Mesenchymal stem cell (in vitro differentiated cells and primary cell): ENCODE data around the gene CFAP65.

ENCODE experiments used
- DNase-seq: peaks from one replicate; pipeline ENCODE4 v3.0.0-alpha.2; 2013
- H2AFZ ChIP-seq: one replicate; pipeline ENCODE4 v1.6.1; 2013; ENCODE audit warnings: low read depth, mild to moderate bottlenecking, control low read depth, inconsistent platforms, low read length, moderate library complexity
- H2AK5ac ChIP-seq: 2 replicates; pipeline ENCODE4 v1.6.1; 2013; ENCODE audit warnings: low read length, moderate library complexity, mild to moderate bottlenecking, inconsistent platforms; ENCODE audit not compliant: severe bottlenecking
- H2BK120ac ChIP-seq: one replicate; pipeline ENCODE4 v1.6.1; 2013; ENCODE audit warnings: low read depth, mild to moderate bottlenecking, inconsistent platforms, low read length, moderate library complexity
- H2BK12ac ChIP-seq, 2 experiments: one replicate each; pipeline ENCODE4 v1.6.1; 2013; ENCODE audit warnings: inconsistent platforms in 2 of 2, low read length in 2 of 2, mild to moderate bottlenecking in 2 of 2, moderate library complexity in 2 of 2, control low read depth in 1 of 2
- H2BK15ac ChIP-seq: one replicate; pipeline ENCODE4 v1.6.1; 2013; ENCODE audit warnings: mild to moderate bottlenecking, low read depth, inconsistent platforms; ENCODE audit not compliant: poor library complexity, severe bottlenecking
- H2BK5ac ChIP-seq: 2 replicates; pipeline ENCODE4 v1.6.1; 2013; ENCODE audit warnings: low read depth, mild to moderate bottlenecking, low read length, control low read depth, inconsistent platforms; ENCODE audit not compliant: poor library complexity, severe bottlenecking
- H3K14ac ChIP-seq, 2 experiments: one replicate each; pipeline ENCODE4 v1.6.1; 2013; ENCODE audit warnings: inconsistent platforms in 2 of 2, low read length in 2 of 2, control low read depth in 1 of 2, mild to moderate bottlenecking in 1 of 2, moderate library complexity in 1 of 2
- H3K18ac ChIP-seq, 2 experiments: one replicate each; pipeline ENCODE4 v1.6.1; 2013; ENCODE audit warnings: inconsistent platforms in 2 of 2, low read length in 2 of 2, control low read depth in 1 of 2, low read depth in 1 of 2, mild to moderate bottlenecking in 1 of 2
- H3K23ac ChIP-seq, 2 experiments: one replicate each; pipeline ENCODE4 v1.6.1; 2013; ENCODE audit warnings: inconsistent platforms in 2 of 2, low read length in 2 of 2, mild to moderate bottlenecking in 2 of 2, moderate library complexity in 2 of 2, control low read depth in 1 of 2
- H3K27ac ChIP-seq: 2 replicates; pipeline ENCODE4 v1.5.1; 2013; ENCODE audit warnings: mild to moderate bottlenecking, moderate library complexity, low read length, control low read depth, inconsistent platforms; ENCODE audit not compliant: poor library complexity, severe bottlenecking
- H3K27me3 ChIP-seq, 2 experiments: 2 replicates each; pipeline versions ENCODE4 v1.6.1 to v1.7.0; 2013; ENCODE audit warnings: low read length in 2 of 2, mild to moderate bottlenecking in 2 of 2, moderate library complexity in 2 of 2, control low read depth in 1 of 2, inconsistent platforms in 1 of 2; ENCODE audit not compliant: control insufficient read depth in 1 of 2, insufficient read depth in 1 of 2
- H3K36me3 ChIP-seq, 2 experiments: 2 replicates each; pipeline versions ENCODE4 v1.6.1 to v1.7.0; 2013; ENCODE audit warnings: low read length in 2 of 2, control low read depth in 1 of 2, inconsistent platforms in 1 of 2, low read depth in 1 of 2, mild to moderate bottlenecking in 1 of 2; ENCODE audit not compliant: insufficient read depth in 2 of 2, control insufficient read depth in 1 of 2
- H3K4ac ChIP-seq, 2 experiments: one replicate each; pipeline ENCODE4 v1.6.1; 2013; ENCODE audit warnings: inconsistent platforms in 2 of 2, low read length in 2 of 2, mild to moderate bottlenecking in 2 of 2, moderate library complexity in 2 of 2, control low read depth in 1 of 2, low read depth in 1 of 2
- H3K4me1 ChIP-seq: 2 replicates; pipeline ENCODE4 v1.6.1; 2013; ENCODE audit warnings: low read depth, low read length, control low read depth; ENCODE audit not compliant: control insufficient read depth, insufficient read depth
- H3K4me2 ChIP-seq: 2 replicates; pipeline ENCODE4 v1.6.1; 2013; ENCODE audit warnings: low read length, mild to moderate bottlenecking, inconsistent platforms; ENCODE audit not compliant: poor library complexity, severe bottlenecking
- H3K4me3 ChIP-seq, 2 experiments: 2 replicates each; pipeline versions ENCODE4 v1.5.1 to v1.7.0; 2013; ENCODE audit warnings: low read length in 2 of 2, mild to moderate bottlenecking in 2 of 2, control low read depth in 1 of 2, low read depth in 1 of 2; ENCODE audit not compliant: insufficient read depth in 1 of 2
- H3K79me1 ChIP-seq: replicated peaks from 2 replicates; pipeline ENCODE4 v1.6.1; 2013; ENCODE audit warnings: mild to moderate bottlenecking, control low read depth, low read length, inconsistent platforms; ENCODE audit not compliant: poor library complexity, severe bottlenecking
- H3K9ac ChIP-seq: 2 replicates; pipeline ENCODE4 v1.7.0; 2013; ENCODE audit warnings: mild to moderate bottlenecking, low read length, moderate library complexity
- H3K9me3 ChIP-seq: 2 replicates; pipeline ENCODE4 v1.7.0; 2013; ENCODE audit warnings: mild to moderate bottlenecking, low read length; ENCODE audit not compliant: control insufficient read depth
- H4K8ac ChIP-seq: one replicate; pipeline ENCODE4 v1.6.1; 2013; ENCODE audit warnings: inconsistent platforms, mild to moderate bottlenecking, low read length, moderate library complexity
- H4K91ac ChIP-seq: one replicate; pipeline ENCODE4 v1.6.1; 2013; ENCODE audit warnings: mild to moderate bottlenecking, low read length, inconsistent platforms
- WGBS: methylation state at CpG from one replicate; pipeline ENCODE4 v1.1.7; 2013; ENCODE audit warnings: mixed read lengths; 5-methylcytosine and 5-hydroxymethylcytosine counted together

The CFAP65 gene

DNA sequence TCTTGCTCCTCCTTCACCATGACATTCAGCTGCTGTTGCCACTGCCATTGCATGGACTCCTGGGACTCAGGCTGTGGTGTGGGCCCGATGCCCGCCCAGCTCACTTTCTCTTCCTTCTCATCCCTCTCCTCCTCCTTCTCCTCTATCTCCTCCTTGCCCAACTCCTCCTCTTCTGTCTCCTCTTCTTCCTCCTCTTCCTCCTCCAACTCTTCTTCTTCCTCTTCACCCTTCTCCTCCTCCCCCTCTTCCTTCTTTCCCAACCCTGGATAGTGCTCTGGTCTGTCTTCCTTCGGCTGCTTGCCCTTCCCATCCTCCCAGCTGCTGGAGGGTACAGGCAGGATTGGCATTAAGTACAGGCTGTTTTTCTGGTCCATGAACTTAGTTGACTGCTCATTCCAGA lies 37.3 kb downstream of the CFAP65 start:
- Histone ChIP-seq H2AK5ac (no peak overlapping the region), H3K9me3 (peaks cover 3% of the 10 kb centered on the region), H3K4me1 (peaks cover 19% of the 10 kb centered on the region), H2BK120ac (no peak overlapping the region), H4K91ac (no peak overlapping the region), H3K79me1 (no peaks in the 10 kb centered on the region), H3K18ac (no peak overlapping the region), H3K4ac (no peak overlapping the region), H2BK12ac (no peak overlapping the region), H3K27me3 (peaks cover 70 to 88% of the 10 kb centered on the region in 2 experiments), H3K4me3 (no peak overlapping the region), H3K36me3 (no peaks in the 10 kb centered on the region), H3K14ac (no peak overlapping the region), H3K4me2 (no peak overlapping the region), H2AFZ (no peak overlapping the region), H4K8ac (no peak overlapping the region), H3K23ac (no peak overlapping the region), H2BK15ac (no peak overlapping the region), H2BK5ac (no peak overlapping the region), H3K9ac (no peak overlapping the region), H3K27ac (no peak overlapping the region)
- WGBS, result 83% methylated on average over 3 of the region's 3 CpGs
- no peak for DNase-seq

- Histone ChIP-seq H3K27me3 (peaks cover 76 to 84% of the 10 kb centered on the region in 2 experiments), H2BK5ac (no peak overlapping the region), H2BK120ac (no peak overlapping the region), H3K4me1 (peaks cover 19% of the 10 kb centered on the region), H3K4me3 (no peak overlapping the region), H3K79me1 (no peaks in the 10 kb centered on the region), H2BK15ac (no peak overlapping the region), H4K8ac (no peak overlapping the region), H2AK5ac (no peak overlapping the region), H3K18ac (no peak overlapping the region), H3K4ac (no peak overlapping the region), H4K91ac (no peak overlapping the region), H3K27ac (no peak overlapping the region), H3K9me3 (peaks cover 3% of the 10 kb centered on the region), H3K36me3 (no peaks in the 10 kb centered on the region), H3K4me2 (no peak overlapping the region), H2BK12ac (no peak overlapping the region), H2AFZ (no peak overlapping the region), H3K23ac (no peak overlapping the region), H3K14ac (no peak overlapping the region), H3K9ac (no peak overlapping the region)
- 8% methylated on average over 15 of the region's 20 CpGs for WGBS
- no peak for DNase-seq
Observed at GRCh38 chr2:219003267-219003634, 38.1 kb downstream of the CFAP65 start.

GRCh38 chr2:219002395-219003266 lies 38.7 kb downstream of the CFAP65 start:
- Histone ChIP-seq H3K4me2 (peak overlapping the region; percentile 20), H2BK15ac (no peak overlapping the region), H3K27ac (no peak overlapping the region), H3K4ac (no peak overlapping the region), H3K4me1 (peaks cover 19% of the 10 kb centered on the region), H2AK5ac (no peak overlapping the region), H3K18ac (no peak overlapping the region), H2BK120ac (no peak overlapping the region), H3K14ac (no peak overlapping the region), H3K27me3 (peaks cover 82 to 86% of the 10 kb centered on the region in 2 experiments), H2BK5ac (no peak overlapping the region), H2AFZ (no peak overlapping the region), H3K23ac (peak overlapping the region in 1 of 2 experiments; percentile 70), H3K79me1 (no peaks in the 10 kb centered on the region), H3K4me3 (peak overlapping the region in 1 of 2 experiments; percentile 15), H3K9me3 (peaks cover 3% of the 10 kb centered on the region), H4K91ac (no peak overlapping the region), H3K9ac (no peak overlapping the region), H4K8ac (no peak overlapping the region), H3K36me3 (no peaks in the 10 kb centered on the region), H2BK12ac (no peak overlapping the region)
- 3% methylated on average over 69 of the region's 72 CpGs for WGBS
- DNase-seq, result no peak

DNA sequence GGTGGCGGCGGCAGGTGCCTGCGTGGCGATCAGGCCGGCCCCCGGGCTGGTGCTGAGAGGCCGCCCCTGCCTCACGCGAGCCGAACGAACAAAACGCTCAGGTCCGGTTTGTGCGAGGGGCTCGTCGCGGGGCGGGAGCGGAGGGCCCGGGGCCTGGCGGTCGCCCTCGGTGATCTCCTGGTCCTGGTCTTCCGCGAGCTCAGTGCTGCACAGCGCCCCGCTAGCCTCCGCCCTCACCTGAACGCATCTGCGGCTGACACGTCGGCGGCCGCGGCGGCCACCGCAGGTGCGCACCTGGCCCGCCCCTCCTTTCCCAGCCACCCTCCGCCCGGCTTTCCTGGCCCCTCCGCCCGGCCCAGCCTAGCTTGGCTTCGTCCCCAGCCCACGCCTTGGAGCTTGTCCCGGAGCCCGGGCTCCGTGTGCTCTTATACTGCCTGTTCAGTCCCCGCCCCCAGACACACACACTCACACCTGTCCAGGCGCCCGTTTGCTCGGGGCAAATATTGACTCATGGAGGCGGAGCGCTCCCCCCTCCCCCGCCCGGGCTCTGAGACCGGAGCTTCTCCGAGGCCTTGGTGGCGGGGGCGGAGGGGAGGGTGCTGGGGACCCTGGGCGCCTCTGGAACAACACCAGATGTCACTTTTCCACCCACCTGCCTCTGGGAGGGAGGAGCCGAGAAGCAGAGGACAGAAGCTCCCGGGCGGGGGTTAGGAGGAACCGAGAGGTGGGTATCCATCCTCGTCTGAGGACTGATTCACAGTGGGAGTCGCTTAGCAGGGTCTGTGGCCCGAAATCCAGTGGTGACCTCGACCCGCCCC lies 39.5 kb downstream of the CFAP65 start:
- no peaks in the 10 kb centered on the region for H3K79me1 ChIP-seq
- H4K91ac ChIP-seq, result no peak overlapping the region
- no peak overlapping the region for H3K4ac ChIP-seq
- no peaks in the 10 kb centered on the region for H3K9me3 ChIP-seq
- peak overlapping the region in 1 of 2 experiments; percentile 9 for H3K23ac ChIP-seq
- H3K4me3 ChIP-seq, result peak overlapping the region in 1 of 2 experiments; percentile 7
- H2BK5ac ChIP-seq, result no peak overlapping the region
- peaks cover 86 to 91% of the 10 kb centered on the region in 2 experiments for H3K27me3 ChIP-seq
- no peak overlapping the region for H3K27ac ChIP-seq
- H2AFZ ChIP-seq, result no peak overlapping the region
- no peak overlapping the region for H2BK120ac ChIP-seq
- no peak overlapping the region for H3K4me2 ChIP-seq
- no peak overlapping the region for H2BK12ac ChIP-seq
- H3K9ac ChIP-seq, result no peak overlapping the region
- no peak overlapping the region for H2AK5ac ChIP-seq
- no peak overlapping the region for H3K18ac ChIP-seq
- DNase-seq, result no peak
- WGBS, result 2% methylated on average over 60 of the region's 70 CpGs
- no peak overlapping the region for H3K14ac ChIP-seq
- no peak overlapping the region for H2BK15ac ChIP-seq
- peaks cover 19% of the 10 kb centered on the region for H3K4me1 ChIP-seq
- H4K8ac ChIP-seq, result no peak overlapping the region
- no peaks in the 10 kb centered on the region for H3K36me3 ChIP-seq
